ENCODE measurements around the gene RPRD2.

Gene RPRD2

GRCh38 chr1:150474869-150475268 lies 110.9 kb downstream of the RPRD2 start:
- no peak for DNase-seq

GRCh38 chr1:150476754-150477153 lies 112.8 kb downstream of the RPRD2 start:
- no peak for DNase-seq

GRCh38 chr1:150477320-150477719 lies 113.4 kb downstream of the RPRD2 start:
- DNase-seq: no peak

- no peak for DNase-seq
These were observed 113.8 kb downstream of the RPRD2 start for GRCh38 chr1:150477733-150478132.

GRCh38 chr1:150479370-150479769 lies 115.4 kb downstream of the RPRD2 start:
- DNase-seq: no peak

- DNase-seq: no peak
These were observed 116.0 kb downstream of the RPRD2 start for GRCh38 chr1:150479927-150480352.

- no peak for DNase-seq
These were observed 120.5 kb downstream of the RPRD2 start for GRCh38 chr1:150484431-150484830.

GRCh38 chr1:150484861-150485260 lies 120.9 kb downstream of the RPRD2 start:
- no peak for DNase-seq

- peak; percentile 93 for DNase-seq
These were observed 123.2 kb downstream of the RPRD2 start, which contains the start of gene TARS2 for GRCh38 chr1:150486966-150487762. Gene TARS2 (plus strand): TSS chr1:150487419. CDS start chr1:150487451, 32 bp downstream.

- DNase-seq: peak; percentile 4
These were observed 123.8 kb downstream of the RPRD2 start for GRCh38 chr1:150487763-150488115.

GRCh38 chr1:150493175-150493574 lies 129.2 kb downstream of the RPRD2 start:
- DNase-seq: no peak

- no peak for DNase-seq
These were observed 134.4 kb downstream of the RPRD2 start for GRCh38 chr1:150498342-150498741.

GRCh38 chr1:150505431-150505830 lies 141.5 kb downstream of the RPRD2 start:
- DNase-seq: no peak

- peak; percentile 12 for DNase-seq
These were observed 144.2 kb downstream of the RPRD2 start, which contains the start of gene ECM1 for GRCh38 chr1:150507912-150508864. Gene ECM1 (plus strand): TSS chr1:150508109. CDS start chr1:150508210, 101 bp downstream.

- no peak for DNase-seq
These were observed 145.0 kb downstream of the RPRD2 start for GRCh38 chr1:150508982-150509381.

- no peak for DNase-seq
These were observed 147.6 kb downstream of the RPRD2 start for GRCh38 chr1:150511551-150511950.

- no peak for DNase-seq
These were observed 148.2 kb downstream of the RPRD2 start for GRCh38 chr1:150511985-150512660.

GRCh38 chr1:150512846-150513245 lies 148.9 kb downstream of the RPRD2 start:
- no peak for DNase-seq

GRCh38 chr1:150513351-150513791 lies 149.4 kb downstream of the RPRD2 start:
- no peak for DNase-seq

GRCh38 chr1:150514260-150514659 lies 150.3 kb downstream of the RPRD2 start:
- DNase-seq: no peak

GRCh38 chr1:150514913-150515327 lies 151.0 kb downstream of the RPRD2 start:
- DNase-seq: no peak

GRCh38 chr1:150515328-150516049 lies 151.5 kb downstream of the RPRD2 start, which contains the start of gene FALEC:
Gene FALEC (plus strand): TSS chr1:150515752.
- DNase-seq: peak; percentile 93
